ENCODE results near the gene FGF14.

FGF14 gene

DNA sequence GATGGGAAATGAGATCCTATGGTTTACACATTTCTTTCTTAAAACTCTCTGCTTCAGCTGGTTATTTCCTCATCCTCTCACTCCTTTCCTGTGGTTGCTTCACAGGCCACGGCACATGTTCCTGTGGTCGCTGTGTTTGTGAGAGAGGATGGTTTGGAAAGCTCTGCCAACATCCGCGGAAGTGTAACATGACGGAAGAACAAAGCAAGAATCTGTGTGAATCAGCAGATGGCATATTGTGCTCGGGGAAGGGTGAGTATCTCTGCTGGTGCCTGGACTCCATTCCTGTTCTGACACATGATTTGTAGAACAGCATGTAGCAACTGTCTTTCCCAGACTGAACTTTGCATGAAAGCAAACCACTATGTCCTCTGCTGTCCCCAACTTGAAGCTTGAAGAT, 695.2 kb downstream of the FGF14 start:
- no peak for DNase-seq

DNA sequence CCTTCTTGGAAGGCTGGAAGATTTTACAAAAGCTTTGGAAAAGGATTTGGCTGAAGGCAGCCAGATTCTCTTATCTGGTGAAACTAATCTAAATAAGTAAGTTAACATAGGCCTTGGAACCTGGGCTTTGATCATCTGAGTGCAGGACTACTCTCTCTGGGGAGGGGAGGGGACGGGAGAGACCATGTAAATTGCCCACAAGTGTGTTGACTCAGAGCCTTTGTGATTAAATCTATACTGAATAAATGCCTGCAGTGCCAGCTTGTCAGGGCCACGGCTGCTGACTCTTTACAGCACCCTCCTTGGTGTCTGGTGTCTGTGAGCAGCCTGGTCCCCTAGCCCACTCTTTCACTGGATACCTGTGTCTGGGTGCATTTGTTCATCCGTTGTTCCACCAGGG, 698.0 kb downstream of the FGF14 start:
- DNase-seq: no peak

DNA sequence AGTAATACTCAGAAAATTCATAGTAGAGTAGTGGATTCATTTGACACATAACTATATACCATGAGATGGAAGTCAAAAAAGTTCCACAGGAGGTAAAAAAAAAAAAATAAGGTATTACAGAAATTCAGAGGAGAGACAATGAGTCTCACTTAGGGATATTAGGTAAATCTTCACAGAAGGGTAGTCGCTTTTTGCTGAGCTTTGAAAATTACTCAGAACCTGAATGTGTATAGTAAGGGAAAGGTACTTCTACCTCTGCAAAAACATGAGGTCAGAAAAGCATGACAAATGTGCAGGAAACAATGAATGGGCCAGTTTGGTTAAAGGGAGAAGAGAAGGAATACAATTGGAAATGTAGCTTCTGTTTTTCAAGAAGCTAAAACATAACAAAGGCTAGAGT, 698.8 kb downstream of the FGF14 start:
- DNase-seq: no peak

DNA sequence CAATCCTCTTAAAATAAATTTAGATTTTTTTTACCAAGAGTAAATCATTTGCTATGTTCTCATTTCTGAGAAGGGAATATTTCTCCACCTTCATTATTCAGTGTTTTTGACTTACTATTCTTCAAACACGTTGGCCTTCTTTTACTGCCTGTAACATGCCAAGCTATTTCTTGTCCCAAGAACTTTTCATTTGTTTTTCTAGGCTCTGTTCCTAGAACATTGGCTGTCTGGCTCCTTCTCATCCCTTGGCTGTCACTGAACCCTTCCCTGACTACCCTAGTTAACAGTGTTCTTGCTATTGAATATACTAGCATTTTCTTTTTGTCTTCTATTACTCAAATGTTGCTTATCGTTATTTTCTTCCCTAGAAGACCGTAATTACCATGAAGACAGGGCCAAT, 701.2 kb downstream of the FGF14 start:
- no peak for DNase-seq

DNA sequence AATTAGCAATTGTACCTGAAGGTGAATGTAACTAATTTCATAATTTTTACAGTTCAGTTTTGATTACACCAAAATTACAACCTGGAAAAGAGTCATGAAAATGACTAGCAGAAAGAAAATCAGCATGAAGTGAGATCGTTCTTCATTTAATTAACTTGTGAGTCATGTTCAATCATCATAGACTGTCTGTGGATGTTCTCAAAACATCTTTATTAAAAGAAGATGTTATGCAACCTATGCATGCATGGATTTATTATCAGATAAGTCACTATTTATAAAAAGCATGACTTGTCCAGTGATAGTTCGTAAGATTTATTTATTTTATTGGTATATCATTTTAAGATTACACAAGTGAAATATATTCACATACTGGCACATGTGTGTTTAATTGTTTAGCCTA, 703.4 kb downstream of the FGF14 start:
- no peak for DNase-seq

DNA sequence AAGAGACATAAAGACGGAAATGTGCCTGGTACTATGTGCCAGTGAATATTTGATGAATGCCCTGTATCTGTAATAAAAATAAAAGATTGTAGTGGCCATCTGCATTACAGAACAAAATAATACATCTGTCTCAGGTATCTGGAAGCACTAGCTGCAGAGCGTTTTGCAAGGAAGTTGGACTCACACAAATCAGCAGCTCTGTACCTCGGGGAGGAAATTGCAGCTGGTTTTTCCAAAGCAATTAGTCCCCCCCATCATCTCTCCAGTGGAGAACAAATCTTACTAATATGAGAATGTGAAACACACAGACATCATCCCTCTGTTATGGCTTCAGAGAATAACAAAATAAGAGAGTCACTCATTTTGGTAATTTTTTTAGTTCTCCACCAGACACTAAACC, 704.1 kb downstream of the FGF14 start:
- DNase-seq: no peak

DNA sequence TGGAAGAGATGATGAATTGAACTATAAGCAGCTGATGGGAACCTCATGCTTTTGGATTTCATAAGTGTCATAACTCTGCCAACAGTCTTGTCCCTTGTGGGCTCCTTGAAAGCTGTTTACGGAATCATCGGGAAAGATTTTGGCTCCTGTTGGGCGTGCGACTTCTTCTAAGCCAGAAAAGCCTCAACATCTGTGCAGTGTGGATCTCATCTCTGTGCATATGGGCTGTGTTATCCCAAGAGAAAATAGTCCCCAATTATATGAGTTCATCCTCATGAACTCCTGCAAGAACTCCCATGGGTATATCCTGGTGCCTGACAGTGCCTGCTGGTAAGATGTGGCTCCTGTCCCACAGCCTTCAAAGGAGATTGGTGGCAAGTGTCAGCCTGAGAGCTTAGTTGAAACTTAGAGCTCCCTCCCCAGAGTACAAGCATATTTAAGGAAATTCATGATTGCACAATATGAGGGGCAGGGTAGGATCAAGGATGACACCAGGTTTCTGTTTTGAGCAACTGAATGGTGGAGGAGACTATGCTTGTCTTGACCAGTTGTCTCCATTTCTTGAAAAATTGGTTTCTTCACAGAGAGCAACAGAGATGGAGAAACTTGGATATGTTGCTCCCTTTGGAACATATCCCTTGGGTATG, 705.9 kb downstream of the FGF14 start:
- DNase-seq: no peak

DNA sequence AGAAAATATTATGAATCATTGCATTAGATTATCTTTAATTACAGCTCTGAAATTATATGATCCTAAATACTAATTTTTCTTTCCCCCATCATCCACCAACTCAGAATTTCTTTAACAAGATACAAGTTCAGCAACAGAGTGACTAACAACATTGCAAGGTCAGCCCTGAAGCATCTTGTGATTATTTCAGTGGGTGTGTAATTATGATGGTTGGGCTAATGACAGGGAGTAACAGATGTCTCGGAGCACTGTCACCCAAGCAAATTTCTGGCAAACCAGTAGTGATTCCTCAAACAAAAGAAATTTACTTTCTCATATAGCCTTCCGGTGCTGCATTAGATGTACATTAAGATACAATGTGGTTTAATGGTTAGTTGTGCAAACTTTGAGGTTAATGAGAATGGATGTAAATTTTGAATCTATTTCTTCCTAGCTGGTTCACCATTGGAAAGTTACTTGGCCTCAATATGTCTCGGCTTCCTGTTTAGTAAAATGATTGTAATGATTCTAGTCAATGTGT, 710.4 kb downstream of the FGF14 start:
- DNase-seq: no peak

DNA sequence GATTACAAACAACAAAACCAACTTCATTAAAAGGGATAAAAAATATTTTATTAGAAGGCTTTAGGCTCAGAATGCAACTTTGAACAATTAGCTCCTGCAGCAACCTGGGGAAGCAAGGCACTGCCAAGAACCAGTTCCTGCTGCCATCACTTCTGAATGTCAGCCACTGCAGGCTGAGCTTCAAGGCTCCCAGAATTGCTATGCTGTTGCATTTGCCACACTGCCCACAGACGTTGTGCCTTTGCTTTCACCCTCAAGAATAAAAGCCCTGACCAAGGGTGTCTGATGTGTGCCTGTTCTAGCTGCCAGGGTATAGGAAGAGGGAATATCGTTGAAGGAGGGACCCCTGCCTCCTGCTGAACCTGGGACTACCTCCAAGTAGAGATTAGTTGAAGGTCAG, 711.0 kb downstream of the FGF14 start:
- DNase-seq: no peak

DNA sequence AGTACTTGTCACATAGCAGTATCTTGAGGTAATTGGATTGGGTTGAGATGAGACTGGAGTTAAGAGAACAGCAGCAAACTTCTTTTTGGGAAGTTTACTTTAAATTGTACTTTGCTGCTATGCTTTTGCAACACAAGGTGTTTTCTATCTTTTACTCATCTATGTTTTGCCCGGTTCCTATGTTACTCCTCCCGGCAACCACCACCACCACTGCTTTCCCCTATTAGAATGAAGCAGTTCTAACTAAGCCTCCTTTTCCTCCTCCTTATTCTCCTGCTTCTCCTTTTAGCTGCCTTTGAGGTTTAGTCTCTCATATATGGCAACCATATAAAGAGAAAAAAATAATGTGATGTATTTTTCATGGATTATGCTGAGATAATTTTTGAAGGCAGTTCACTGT, 715.8 kb downstream of the FGF14 start:
- no peak for DNase-seq

DNA sequence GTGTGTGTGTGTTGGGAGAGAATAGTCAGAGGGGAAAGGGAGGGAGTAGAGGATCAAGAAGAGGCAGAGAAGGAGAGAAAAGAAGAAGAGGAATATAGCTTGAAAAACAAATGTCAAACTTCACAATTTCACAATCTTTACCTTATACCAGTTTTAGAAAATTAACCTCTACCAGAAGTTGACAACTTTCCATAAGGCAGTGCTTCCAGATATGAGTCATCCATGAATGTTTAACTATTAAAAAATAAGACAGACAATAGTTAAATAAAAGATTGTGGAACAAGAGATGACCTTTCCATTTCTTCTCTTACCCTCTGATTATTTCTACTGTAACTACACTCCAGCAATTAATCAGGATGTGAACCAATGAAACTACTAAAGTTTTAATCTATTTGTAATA, 720.0 kb downstream of the FGF14 start:
- DNase-seq: no peak

DNA sequence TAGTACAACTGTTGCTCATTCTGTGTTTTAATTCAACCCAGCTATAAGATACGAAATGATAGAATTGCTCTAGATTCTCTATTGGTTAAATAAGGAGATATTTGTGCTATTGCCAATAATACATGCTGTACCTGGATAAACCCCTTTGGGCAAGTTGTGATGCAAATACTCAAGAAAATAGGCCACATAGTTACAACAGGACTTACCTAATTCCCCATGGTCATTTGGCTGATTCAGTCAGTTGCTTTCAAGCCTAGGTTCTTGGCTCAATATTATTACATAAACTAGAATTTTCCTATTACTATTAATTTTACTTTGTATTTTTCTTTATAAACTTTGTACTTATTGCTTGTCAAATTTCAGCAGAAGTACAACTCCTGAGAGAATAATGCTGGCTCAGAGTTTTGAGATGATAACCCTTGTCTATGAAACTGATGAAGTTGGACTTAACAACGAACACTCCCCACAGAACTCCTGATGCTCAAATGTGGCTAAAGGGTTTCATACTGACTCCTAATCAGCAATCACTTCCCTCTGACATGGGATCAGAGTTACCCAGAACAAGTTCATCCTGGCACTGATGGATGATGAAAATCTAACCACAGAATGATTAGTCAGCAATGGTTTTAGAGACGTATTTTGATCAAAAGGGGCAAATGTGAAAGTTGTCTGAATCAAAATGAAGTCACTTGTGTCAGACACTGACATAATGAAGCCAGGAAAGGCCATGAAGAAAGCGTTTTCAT, 728.3 kb downstream of the FGF14 start:
- no peak for DNase-seq

DNA sequence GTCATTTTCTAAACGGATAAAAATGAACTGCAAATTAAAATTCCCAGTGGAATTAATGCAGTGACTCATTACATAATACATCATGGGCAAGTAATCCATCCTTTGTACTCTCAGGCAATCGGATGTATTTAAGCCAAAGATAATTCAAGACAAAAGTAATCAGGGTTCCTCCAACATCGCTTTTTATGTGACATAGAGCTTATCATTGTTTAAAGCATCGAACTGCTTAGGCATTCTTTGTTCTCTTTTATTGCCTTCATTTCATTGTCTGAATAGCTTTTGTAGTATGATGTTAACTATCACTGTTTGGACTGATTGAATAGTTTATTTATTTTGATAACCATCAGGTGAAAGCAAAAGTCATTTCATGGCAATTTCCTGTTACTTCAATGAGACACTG, 740.0 kb downstream of the FGF14 start:
- DNase-seq: no peak

Measured in effector CD8-positive, alpha-beta T cell (primary cell).